GM13977 (cell line): ENCODE results near the gene PDZD11.
A peak's percentile ranks its signal among the peaks of the same experiment; 100 is the strongest.
"Not testable (repeated sequence)": the region's sequence is repeated elsewhere in the genome, so short reads cannot be mapped to it uniquely, and the experiment has no call there.

Source experiments
- DNase-seq: peaks from one replicate; pipeline ENCODE4 v3.0.0; 2012; ENCODE audit warnings: low spot score
- CTCF ChIP-seq: IDR thresholded peaks from 2 replicates; pipeline ENCODE4 v1.5.1; 2012; ENCODE audit warnings: mild to moderate bottlenecking, control low read depth; ENCODE audit not compliant: insufficient read depth; ENCODE audit errors: extremely low read depth, missing control alignments
- in situ Hi-C: fragments of 300-500 bp; cut with MboI; formaldehyde crosslinking; loops from one replicate; pipeline ENCODE4 v1.12.0; 2022; ENCODE audit warnings: low sequenced_read_pairs, low pct_unique_long_range_greater_than_20kb, mixed read lengths, inconsistent platforms; ENCODE audit not compliant: unreplicated experiment

PDZD11 gene

GRCh38 chrX:70280573-70280972 lies 9.2 kb downstream of the PDZD11 start:
- no peak for DNase-seq
- in situ Hi-C loops, result no loop called here
- no peak for TF ChIP-seq CTCF

DNA sequence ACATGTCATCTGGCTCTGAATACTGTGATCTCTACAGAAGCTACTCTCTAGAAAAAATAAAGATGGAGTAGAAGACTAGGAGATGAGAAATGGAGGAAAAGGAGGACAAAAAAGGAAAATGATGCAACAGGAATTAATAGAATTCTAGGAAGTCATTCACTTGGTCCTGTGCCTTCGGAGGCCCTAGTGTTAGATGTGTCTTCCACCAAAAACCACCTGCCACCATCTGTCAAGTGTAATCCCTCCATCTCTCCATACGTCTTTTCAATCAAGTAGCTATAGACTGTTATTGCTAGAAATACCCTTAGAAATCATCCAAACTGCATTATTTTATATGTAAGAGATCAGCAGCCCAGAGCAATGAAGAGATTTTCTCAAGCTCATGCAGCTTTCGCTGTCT lies 10.6 kb downstream of the PDZD11 start:
- no peak for TF ChIP-seq CTCF
- no peak for DNase-seq
- in situ Hi-C loops, result no loop called here

- DNase-seq, in situ Hi-C loops: not testable (repeated sequence)
Measured at GRCh38 chrX:70274029-70274428, 15.7 kb downstream of the PDZD11 start.

- TF ChIP-seq CTCF, result no peak
- DNase-seq, result no peak
- in situ Hi-C loops, result no loop called here
Measured at GRCh38 chrX:70268034-70268433, 21.7 kb downstream of the PDZD11 start, which contains the start of gene ARR3. ARR3 (plus strand) TSS chrX:70268334; CDS start chrX:70269386, 1,052 bp downstream.

GRCh38 chrX:70264784-70265183 lies 24.9 kb downstream of the PDZD11 start:
- DNase-seq, result no peak
- in situ Hi-C loops, result no loop called here
- no peak for TF ChIP-seq CTCF

DNA sequence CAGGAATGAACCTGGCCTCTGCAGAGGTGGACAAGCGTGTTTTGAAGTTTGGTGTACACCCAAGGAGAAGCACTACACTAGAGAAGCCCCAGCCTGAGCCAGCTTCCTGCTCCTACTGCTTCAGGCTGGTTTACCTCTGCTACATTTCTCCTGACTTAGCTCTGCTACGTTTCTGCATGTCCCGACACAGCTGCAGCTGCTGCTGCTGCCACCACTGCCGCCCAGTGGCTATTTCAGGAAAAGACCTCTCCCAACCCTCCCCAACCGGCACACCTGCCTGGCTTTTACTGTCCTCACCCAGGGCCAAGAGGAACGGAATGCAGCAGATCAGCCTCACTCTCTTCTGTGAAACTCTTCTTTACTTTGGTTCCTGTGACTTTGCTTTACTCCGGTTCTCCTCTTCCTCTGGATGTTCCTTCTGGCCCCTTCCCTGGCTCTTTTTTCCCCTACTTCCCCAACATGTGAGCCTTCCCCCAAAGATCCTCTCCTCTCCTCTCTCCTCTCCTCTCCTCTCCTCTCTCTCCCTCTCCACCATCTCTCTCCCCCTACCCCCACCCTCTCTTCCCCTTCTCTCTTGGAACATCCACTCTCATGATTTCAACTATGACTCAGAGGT lies 26.7 kb downstream of the PDZD11 start:
- in situ Hi-C loops, result no loop called here
- peak; percentile 61 for TF ChIP-seq CTCF
- peak; percentile 47 for DNase-seq

- TF ChIP-seq CTCF, result no peak
- in situ Hi-C loops, result no loop called here
- DNase-seq, result no peak
Measured at GRCh38 chrX:70260104-70260503, 29.6 kb downstream of the PDZD11 start, which contains the start of gene P2RY4. P2RY4 (minus strand) TSS chrX:70260204; CDS start chrX:70259624, 580 bp downstream.
